HG02852 (cell line): ENCODE results near the gene CACNA1C.

Experiments
- ATAC-seq: cut with Tn5 transposase; IDR thresholded peaks from one replicate; pipeline ENCODE4 v1.9.1; 2021; ENCODE audit warnings: mild to moderate bottlenecking, moderate library complexity; ENCODE audit not compliant: unreplicated experiment

Gene CACNA1C

GRCh38 chr12:2351161-2351560 lies 298.4 kb downstream of the CACNA1C start:
- no peak for ATAC-seq

- ATAC-seq: no peak
These were observed 299.4 kb downstream of the CACNA1C start for GRCh38 chr12:2352203-2352602.

GRCh38 chr12:2353281-2353680 lies 300.5 kb downstream of the CACNA1C start:
- ATAC-seq: no peak

GRCh38 chr12:2353691-2354090 lies 300.9 kb downstream of the CACNA1C start:
- ATAC-seq: no peak

GRCh38 chr12:2354151-2354991 lies 301.6 kb downstream of the CACNA1C start:
- ATAC-seq: no peak

- ATAC-seq: no peak
These were observed 302.4 kb downstream of the CACNA1C start for GRCh38 chr12:2355198-2355597.

- no peak for ATAC-seq
These were observed 302.8 kb downstream of the CACNA1C start for GRCh38 chr12:2355604-2356003.

GRCh38 chr12:2356601-2357125 lies 303.9 kb downstream of the CACNA1C start:
- no peak for ATAC-seq

GRCh38 chr12:2358986-2359658 lies 306.3 kb downstream of the CACNA1C start:
- no peak for ATAC-seq

GRCh38 chr12:2359725-2360629 lies 307.2 kb downstream of the CACNA1C start:
- no peak for ATAC-seq

- ATAC-seq: no peak
These were observed 307.9 kb downstream of the CACNA1C start for GRCh38 chr12:2360630-2361170.

GRCh38 chr12:2363836-2364609 lies 311.2 kb downstream of the CACNA1C start:
- ATAC-seq: no peak

- no peak for ATAC-seq
These were observed 311.9 kb downstream of the CACNA1C start for GRCh38 chr12:2364631-2365051.

GRCh38 chr12:2366711-2367110 lies 313.9 kb downstream of the CACNA1C start:
- ATAC-seq: no peak

GRCh38 chr12:2372178-2372577 lies 319.4 kb downstream of the CACNA1C start:
- ATAC-seq: no peak

- no peak for ATAC-seq
These were observed 319.9 kb downstream of the CACNA1C start for GRCh38 chr12:2372735-2373134.

- ATAC-seq: no peak
These were observed 320.5 kb downstream of the CACNA1C start for GRCh38 chr12:2373307-2373706.

GRCh38 chr12:2374092-2374906 lies 321.5 kb downstream of the CACNA1C start:
- ATAC-seq: no peak

GRCh38 chr12:2375871-2376270 lies 323.1 kb downstream of the CACNA1C start:
- no peak for ATAC-seq
